Measurements from ENCODE around the gene CAPN15.
A peak's percentile ranks its signal among the peaks of the same experiment; 100 is the strongest.

The CAPN15 gene

DNA sequence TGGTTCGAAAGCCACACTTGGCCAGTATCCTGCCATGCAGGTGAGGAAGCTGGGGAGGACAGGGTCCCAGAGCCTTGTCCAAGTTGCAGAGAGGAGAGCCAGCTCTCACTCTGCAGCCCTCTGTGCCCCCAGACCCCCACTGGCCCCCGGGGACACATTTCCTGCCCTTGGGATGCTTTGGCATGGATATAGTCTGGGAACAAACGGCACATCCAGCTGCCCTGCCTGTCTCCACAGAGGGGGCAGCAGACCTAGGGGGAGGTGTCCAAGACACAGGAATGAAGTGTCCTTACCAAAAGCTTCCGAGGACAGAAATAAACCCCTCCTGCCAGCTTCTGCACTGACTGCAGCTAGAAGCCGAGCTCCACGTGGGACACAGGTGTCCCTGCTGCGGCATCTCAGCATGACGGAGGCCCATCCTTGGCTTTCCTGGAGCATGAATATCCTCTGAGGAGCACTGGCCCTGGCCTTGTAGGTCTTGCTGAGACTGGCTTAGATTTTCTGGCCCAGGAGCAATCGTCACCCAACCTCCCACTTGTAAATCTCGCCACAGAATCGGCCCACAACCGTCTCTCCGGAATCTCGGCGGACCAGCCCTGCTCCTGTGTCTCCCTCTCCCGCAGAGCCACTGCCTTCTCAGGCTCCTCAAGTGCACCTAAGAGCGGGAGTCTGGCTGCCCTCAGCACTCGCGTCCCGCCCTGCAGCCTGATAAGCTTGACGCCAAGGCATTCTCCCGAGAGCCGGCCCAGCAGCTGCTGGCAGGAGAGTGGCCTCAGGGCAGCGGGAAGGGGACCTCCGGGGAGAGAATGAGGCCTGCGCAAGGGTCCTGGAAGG, 1.1 kb upstream of the CAPN15 start:
- DNase-seq: peak in 1 of 2 experiments; percentile 5

DNA sequence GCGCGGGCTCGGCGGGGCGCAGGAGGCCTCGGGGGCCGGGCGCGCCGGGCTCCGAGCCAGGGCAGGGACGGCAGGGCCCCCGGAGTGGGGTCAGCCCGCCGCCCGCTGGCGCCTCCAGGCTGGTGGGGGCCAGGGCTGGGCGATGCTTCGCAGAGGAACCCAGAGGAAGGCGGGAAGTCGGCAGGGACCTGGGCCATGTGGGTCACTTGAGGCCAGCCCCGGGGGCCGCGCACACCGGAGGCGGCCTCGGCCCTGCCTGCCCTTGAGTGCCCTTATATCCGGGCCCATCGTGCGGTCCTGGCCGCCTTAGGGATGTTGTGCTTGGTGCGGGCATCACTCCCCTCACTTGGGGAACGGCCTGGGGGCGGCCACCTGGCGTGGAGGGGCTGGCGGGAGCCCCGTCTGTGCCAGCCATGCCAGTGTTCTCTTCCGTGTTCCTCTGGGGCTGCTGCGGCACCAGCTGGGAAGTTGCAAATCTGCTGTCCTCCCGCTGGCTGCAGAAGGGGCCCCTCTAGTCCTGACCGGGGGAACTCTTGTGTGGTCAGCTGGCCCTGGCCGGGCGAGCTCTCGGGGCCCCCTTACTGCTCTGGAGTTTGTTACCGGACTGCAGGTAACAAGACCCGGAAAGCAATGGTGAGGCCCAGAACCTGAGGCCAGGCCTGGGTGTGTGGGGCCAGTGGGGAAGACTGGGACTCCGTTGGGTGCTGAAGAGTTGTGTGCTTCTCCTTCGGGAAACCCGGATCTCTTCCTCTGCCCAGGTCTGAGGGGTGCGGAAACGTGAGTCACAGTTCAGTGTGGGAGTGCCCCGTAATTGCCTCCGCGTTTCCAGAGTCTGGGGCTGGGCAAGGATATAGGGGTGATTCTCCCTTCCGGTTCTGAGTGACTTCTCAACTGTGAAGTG, 849 bp downstream of the CAPN15 start:
- DNase-seq: peak in 1 of 2 experiments; percentile 14

DNA sequence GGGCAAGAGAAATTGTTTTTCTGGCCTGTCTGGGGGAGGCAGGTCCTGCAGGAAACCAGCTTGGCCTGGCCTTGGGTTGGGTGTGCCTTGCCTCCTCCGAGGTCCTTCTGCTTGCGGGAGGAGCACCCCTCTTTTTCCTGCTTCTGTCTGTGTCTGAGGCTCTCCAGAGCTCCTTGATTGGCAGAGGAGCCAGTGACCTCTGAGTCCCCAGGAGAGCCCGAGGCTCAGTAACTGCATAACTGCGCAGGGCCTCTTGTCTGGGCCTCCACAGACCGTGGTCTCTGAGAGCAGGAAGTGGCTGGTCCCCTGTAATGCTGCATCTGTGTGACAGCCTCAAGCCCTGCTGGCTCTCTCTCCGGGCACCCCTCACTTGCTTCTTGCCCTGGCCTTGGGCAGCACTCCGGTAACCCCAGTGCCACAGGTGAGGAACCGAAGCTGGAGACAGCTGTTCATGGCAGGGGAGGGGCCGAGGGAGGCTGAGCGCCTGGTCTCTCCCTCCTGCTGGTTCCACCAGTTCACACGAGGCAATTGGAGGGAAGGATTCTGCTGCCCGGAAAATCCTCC, 1.6 kb downstream of the CAPN15 start:
- DNase-seq: no peak

DNA sequence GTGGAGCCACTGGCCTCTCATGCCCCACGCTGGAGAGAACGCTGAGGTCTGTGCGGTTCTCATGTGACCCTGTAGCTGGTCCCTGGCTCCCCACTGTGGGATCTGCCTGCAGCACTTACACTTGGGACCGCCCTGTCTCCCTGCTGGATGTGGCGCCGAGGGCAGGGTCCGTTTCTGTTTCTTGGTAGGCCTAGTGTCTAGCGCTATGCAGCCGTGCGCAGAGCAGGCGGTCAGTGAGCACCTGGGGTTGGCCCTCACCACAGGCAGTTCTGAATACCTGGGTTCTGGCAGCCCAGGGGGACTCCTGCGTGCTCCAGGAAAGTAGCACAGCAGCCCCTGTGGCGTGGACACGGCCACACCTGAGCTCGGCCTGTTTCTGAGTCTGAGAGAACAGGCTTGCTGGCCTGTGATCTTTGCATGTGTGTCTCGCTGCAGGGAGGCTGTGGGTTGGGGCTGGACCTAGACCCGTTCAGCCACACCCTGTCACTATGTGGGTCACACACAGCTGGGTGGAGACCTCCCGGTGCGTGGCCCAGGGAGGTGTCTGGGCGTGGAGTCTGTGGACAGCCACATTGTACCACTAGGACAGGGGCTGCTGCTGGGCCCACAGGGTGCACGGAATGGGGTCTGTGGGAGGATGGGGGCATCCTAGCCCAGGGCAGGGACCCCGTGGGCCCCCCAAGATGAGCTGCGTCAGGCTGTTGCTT, 2.8 kb downstream of the CAPN15 start:
- DNase-seq: no peak

DNA sequence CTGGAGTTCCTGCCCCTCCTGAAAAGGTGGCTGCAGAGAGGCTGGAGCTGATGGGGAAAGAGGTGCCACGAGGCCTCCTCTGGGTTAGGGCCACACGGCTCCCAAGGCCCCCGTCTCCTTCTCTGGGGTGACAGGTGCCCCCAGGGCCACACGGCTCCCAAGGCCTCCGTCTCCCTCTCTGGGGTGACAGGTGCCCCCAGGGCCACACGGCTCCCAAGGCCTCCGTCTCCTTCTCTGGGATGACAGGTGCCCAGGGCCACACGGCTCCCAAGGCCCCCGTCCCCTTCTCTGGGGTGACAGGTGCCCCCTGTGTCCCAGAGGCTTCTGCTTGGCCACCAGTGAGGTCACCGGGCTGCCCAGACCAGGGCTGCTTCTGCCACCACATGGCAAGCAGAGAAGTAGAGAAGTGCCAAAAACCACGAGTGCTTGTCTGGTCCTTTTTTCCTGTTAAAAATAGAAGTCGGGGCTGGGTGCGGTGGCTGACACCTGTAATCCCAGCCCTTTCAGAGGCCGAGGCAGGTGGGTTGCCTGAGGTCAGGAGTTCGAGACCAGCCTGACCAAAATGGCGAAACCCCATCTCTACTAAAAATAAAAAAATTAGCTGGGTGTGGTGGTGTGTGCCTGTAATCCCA, 4.1 kb downstream of the CAPN15 start:
- no peak for DNase-seq

DNA sequence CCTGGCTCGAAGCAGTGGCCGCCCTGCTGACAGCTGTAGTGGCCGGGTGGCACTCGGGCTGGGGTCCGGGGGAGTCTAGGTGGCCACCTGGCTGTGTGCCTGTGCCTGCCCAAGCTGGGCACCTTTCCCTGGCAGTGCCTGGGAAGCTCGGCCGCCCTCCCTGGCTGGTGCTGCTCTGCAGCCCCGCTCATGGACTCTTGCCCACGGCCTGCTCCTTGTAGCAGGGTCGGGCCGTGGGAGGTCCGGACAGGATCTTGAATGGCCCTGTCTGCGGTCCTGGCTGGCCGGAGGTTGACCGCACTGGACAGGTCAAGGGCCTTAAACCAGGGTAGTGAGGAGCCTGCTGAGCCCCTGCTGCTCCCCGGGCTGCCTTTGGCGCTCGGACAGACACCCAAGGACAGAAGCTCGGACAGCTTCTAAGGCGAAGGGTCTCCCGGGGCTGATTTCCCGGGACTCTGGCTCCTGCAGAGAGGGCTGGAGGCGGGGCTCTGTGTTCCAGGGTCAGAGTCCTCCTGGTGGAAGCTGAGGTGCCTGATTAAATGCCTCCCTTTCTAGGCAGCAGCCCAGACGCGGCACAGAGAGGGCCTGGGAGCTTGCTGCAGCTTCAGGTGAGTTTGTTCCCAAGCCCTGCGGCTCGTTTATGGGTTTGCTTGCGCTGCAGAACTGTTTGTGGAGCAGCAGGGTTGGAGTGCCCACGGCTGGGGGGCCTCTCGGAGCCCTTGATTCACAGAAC, 6.0 kb downstream of the CAPN15 start:
- no peak for DNase-seq

DNA sequence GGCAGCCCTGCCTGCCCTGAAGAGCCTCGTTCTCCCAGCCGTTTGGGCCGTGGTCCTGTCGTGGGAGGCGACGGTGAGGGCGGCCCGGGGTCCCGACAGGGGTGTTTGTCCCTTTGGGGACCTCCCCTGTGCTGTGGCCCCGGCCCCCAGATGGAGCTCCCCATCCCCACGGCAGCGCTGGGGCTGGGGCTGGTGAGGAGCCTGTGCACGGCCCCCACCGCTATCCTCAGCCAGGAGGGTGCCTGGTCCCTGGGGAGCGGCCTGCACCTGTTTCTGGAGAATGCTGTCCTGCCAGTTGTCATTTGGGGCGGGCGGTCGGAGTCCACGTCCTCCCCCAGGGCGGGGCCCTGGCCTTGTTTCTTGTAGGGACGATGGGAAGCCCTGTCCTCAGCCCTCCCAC, 6.6 kb downstream of the CAPN15 start:
- no peak for DNase-seq

DNA sequence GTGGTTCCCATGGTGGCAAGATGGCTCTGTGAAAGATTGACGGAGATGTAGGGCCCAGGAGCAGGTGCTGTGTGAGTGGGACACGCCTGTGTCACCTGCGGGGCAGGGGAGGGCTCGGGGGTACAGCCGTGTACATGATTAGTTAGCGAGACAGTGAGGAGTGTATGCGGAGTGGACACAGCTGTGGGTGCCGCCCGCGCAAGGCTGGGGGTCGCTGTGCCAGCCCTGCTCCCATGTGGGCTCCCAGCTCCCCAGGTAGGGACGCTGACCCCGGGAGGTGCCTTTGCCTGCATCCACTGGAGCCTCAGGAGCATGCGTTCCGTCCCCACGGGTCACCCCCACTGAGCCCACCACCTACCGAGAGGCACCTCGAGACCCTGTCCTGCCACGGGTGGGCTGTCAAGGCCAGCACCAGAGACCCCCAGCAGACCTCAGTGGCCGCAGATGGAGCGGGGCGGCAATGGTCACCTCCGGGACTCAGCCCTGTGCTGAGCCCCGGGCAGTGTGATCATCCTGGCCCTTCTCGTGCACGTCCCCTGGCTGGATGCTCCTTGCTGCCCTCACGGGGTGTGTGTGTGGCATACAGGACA, 7.4 kb downstream of the CAPN15 start:
- DNase-seq: peak in 1 of 2 experiments; percentile 61

DNA sequence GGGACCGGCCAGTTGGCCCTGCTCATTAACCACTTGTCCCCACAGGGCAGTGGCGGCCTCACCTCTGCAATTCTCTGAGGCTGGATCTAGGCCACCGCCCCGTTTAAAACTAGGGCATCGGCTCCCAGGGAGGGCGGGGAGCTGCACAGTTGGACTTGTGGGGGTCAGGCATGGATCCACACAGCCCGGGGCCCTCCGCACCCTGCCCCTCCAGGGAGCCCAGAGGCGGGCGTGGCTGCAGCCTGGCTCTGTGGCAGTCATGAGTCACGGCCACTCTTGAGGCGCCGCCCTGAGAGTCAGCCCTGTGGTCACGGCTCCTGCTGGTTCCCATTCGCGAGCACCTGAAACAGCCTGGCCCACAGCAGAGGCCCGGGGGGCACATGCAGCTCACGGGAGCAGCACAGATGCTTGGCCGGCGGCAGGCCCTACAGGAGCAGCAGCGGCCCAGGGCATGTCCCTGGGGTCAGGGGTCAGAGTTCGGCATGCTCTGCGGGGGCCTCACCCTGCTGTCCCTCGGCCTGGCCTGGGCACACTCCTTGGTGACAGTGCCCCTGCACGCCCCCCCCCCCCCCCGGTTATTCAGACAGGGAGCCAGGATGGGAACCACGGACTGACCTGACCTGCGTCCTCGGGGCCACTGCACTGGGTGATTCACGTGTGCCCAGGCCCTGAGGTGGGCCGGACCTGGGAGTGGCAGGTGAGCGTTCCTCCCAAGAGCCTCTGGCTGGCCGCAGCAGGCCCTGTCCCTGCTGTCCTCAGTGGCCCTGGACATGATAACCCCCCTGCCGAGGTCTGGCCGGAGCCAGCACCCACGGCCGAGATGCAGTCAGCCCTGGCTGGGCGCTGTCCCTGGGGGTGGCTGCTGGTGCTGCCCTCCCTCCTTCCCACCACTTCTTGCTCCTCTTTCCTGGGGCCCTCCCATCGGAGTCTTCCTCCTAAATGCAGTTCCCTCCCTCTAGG, 8.2 kb downstream of the CAPN15 start:
- DNase-seq: peak; percentile 61 to 70

DNA sequence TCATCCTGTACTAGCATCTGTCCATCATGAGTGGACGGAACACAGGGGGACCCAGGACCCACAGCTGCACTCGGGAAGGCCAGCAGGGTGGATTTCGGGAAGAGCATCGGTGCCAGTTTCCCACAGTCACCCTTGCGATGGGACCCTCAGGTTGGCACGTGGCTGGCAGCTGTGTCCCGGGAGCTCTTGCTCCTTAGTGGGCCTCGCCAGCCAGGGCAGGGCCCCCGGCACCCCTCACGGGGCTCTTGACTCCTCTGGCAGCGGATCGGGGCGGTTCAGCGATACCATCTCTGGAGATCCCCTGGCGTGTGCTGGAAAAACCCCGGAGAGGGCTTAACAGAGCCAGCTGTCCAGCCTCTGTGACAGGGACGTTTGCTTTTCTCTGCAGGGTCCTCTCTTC, 9.2 kb downstream of the CAPN15 start:
- DNase-seq: no peak

DNA sequence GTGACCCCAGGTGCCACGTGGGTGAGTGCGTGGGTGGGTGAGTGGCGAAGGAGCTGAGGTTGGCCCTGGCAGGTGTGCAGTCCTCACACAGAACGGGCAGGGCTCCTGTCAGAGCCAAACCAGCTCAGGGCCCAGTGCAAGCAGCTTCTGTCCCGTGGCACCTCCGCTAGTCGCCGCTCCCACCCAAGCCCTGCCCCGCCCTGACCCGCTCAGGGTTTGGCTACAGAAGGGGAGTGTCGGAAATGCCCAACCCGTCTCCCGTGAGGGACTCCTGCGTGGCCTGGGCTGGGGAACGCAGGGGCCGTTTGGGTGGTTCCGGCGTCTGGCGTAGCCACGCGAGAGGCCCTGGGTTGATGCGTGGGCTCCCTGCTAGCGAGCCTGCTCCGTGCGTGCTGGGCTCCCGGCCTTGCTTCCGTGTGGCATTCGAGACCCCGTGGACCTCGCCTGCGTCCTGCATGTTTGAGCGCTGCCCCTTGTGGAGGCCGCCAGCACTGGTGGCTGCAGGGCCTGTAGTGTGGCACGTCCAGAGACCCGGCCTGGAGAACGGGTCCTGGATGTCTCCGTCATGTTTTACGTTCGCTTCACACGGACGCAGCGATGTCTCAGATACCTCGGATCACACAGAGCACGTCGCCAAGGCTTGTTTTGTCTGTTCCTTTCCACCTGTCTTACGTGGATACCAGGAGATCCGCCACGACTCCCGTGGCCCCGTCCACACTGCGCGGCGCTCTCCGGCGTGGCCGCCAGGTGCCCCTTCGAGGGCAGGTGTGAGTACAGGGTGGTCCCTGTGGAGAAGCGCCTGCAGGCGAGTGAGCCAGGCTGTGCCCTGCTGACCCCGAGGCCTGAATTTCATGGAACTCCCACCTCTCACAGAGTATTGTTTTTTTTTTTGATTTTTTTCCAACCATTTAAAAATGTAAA, 10.2 kb downstream of the CAPN15 start:
- no peak for DNase-seq

DNA sequence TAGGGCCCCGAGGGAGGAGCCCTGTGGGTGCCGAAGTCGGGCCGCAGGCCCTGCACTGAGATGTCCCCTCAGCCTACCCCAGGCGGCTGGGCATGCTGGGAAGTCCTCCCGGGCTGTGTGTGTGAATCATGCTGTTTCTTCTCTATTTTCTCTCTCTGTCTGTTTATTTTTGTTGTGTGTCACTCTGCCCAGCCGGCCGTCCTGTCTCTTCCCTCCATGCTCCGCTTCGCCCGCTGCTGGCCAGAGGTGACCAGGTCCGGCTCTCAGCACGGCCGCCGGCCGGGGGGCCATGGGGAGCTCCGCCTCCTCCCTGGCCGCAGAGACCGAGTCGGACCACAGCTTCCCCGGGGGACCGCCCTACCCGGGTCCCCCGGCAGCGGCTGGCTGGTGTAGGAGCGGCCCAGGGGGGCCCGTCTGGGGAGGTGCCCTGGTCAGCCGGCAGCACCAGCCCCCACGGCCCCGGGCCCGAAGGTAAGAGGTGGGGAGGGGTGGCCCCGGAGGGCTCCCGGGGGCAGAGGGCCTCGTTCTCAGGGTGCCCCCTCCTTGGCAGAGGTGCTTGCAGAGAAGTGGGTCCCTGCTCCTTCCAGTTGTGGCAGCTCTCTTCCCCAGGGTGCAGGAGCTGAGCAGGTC, 12.5 kb downstream of the CAPN15 start:
- no peak for DNase-seq

DNA sequence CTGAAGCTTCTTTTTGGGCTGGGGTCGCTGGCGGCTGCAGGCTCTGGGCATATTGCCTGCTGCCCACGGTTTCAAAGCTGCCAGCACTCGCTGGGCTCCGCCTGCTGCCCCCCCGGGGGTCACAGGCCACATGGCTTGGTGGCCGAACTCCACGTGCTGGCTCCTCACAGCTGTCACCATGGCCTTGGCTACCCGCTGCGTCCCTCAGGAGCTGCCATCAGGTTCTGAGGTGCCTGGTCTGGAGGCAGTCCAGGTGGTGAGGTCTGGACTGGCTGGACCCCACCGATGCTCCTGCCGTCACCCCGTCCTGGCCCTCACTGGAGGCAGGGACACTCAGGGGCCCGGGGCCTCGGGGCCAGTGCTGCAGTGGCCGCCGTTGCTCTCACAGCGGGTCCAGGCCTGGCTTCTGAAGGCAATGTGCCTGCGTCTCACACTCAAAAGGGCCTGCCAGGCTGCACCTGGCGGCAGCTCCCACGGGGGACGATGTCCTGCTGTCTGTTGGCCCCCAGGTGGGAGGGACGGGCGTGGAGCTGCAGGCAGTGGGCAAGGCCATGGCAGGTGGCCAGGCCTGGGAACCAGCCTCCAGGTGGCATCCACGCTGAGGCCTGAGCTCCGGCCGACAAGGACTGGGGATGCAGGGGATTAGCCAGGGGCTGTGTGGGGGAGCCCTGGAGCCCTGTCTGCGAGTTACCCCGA, 13.3 kb downstream of the CAPN15 start:
- DNase-seq: no peak

DNA sequence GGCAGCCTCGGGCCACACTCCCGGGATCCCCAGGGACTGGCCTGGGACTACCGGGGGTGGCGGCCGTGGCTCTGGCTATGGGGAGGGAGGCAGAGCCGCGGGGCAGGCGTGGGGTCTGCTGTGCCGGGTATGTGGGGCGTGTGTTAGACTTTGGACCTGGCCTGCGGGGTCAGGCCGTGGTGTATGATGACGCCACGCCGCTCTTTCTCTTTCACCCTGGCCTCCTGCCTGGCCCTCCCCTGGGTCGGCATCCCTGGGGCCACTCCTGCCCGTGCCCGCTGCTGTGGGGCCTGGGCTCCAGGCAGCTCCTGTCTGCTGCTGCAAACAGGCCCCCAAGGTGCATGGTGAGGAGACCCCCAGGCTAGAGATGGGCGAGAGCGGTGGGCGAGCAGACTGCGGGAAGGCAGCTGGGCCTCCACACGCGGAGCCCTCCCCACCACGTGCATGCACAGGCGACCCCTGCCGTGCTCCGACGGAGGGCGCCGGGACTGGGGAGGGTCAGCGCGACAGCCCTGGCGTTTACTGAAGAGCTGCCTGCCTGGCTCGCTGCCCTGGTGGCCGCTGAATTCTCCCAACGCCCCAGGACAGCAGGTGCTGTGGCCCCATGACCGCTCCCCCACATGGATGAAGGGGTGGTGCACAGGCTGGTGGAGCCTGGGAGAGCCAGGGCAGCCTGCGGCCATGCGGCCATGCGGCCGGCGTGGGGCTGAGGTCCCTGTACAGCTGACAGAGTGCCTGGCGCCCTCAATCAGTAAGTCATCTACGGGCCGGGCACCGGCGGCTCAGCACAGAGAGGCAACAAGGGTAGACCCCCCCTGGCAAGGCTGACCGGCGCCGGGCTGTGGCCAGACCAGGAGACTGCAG, 16.0 kb downstream of the CAPN15 start:
- DNase-seq: no peak

DNA sequence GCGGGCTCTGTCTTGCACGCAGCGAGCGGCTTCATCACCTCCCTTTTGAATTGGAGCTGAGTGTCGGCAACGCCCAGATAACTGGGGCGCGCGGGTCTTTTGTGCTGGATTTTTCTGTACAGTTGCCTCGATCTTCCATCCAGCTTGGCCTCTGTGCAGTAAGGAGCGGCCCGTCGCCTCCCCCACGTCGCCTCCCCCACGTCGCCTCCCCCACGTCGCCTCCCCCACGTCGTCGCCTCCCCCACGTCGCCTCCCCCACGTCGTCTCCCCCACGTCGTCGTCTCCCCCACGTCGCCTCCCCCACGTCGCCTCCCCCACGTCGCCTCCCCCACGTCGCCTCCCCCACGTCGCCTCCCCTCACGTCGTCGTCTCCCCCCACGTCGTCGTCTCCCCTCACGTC, 17.0 kb downstream of the CAPN15 start:
- no peak for DNase-seq

DNA sequence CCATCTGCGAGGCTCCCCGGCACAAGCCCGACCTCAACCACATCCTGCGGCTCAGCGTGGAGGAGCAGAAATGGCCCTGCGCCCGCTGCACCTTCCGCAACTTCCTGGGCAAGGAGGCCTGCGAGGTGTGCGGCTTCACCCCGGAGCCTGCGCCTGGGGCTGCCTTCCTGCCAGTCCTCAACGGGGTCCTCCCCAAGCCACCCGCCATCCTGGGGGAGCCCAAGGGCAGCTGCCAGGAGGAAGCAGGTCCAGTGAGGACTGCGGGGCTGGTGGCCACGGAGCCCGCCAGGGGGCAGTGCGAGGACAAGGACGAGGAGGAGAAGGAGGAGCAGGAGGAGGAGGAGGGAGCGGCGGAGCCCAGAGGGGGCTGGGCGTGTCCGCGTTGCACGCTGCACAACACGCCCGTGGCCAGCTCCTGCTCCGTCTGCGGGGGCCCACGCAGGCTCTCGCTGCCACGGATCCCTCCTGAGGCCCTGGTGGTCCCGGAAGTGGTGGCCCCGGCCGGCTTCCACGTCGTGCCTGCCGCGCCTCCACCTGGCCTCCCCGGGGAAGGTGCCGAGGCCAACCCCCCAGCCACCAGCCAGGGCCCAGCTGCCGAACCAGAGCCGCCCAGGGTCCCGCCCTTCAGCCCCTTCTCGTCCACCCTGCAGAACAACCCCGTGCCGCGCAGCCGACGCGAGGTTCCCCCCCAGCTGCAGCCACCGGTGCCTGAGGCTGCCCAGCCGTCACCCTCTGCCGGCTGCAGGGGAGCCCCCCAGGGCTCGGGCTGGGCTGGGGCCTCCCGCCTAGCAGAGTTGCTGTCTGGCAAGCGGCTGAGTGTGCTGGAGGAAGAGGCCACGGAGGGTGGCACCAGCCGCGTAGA, 19.6 kb downstream of the CAPN15 start:
- no peak for DNase-seq

Data from SW 1271 (cell line).